Heart left ventricle (tissue), 16 donors: ENCODE measurements around the gene STRIP1. TPM values are rescaled to one million over a fixed set of nuclear protein-coding genes. Genes with fewer than 3 reads are reported as not detected.

ENCODE experiments used
- ATAC-seq, 4 donors: fragments of 200-7000 bp; cut with Tn5 transposase; one replicate each; pipeline ENCODE4 v1.9.1; 2020 to 2022; ENCODE audit warnings: moderate library complexity in 4 of 4, mild to moderate bottlenecking in 3 of 4, moderate number of reproducible peaks in 1 of 4
- DNase-seq, 5 donors: peaks; one replicate each; pipeline ENCODE4 v3.0.0-alpha.2; 2020
- H3K27ac ChIP-seq, 12 donors: fragments of 200-600 bp; sonication (generic) in 4 of 12; one replicate each; pipeline versions ENCODE4 v1.5.0 to v1.8.0; 2016 to 2022; ENCODE audit warnings: mild to moderate bottlenecking in 2 of 12
- H3K27me3 ChIP-seq, 9 donors: fragments of 200-600 bp; sonication (generic) in 2 of 9; one replicate each; pipeline versions ENCODE4 v1.5.1 to v1.8.0; 2016 to 2022; ENCODE audit warnings: mild to moderate bottlenecking in 3 of 9
- H3K36me3 ChIP-seq, 9 donors: fragments of 200-600 bp; sonication (generic) in 2 of 9; one replicate each; pipeline versions ENCODE4 v1.5.0 to v1.8.0; 2018 to 2022; ENCODE audit warnings: mild to moderate bottlenecking in 2 of 9
- H3K4me1 ChIP-seq, 12 donors: fragments of 200-600 bp; sonication (generic) in 4 of 12; one replicate each; pipeline versions ENCODE4 v1.5.0 to v1.8.0; 2016 to 2022; ENCODE audit warnings: mild to moderate bottlenecking in 3 of 12
- H3K4me3 ChIP-seq, 12 donors: fragments of 200-600 bp; sonication (generic) in 4 of 12; one replicate each; pipeline versions ENCODE4 v1.5.0 to v1.8.0; 2017 to 2022; ENCODE audit warnings: mild to moderate bottlenecking in 9 of 12, moderate library complexity in 4 of 12
- H3K9me3 ChIP-seq, 12 donors: fragments of 200-600 bp; sonication (generic) in 4 of 12; one replicate each; pipeline versions ENCODE4 v1.5.0 to v1.8.0; 2016 to 2022; ENCODE audit warnings: mild to moderate bottlenecking in 1 of 12
- CTCF ChIP-seq, 12 donors: fragments of 200-600 bp; sonication (generic) in 4 of 12; IDR thresholded peaks; one replicate each; pipeline versions ENCODE4 v1.5.0 to v1.8.0; 2018 to 2022; ENCODE audit warnings: antibody characterized with exemption in 12 of 12, mild to moderate bottlenecking in 5 of 12
- POLR2A ChIP-seq, 2 donors: fragments of 450-650 bp; IDR thresholded peaks; one replicate each; pipeline ENCODE4 v1.6.1; 2017; ENCODE audit warnings: antibody characterized with exemption in 2 of 2, mild to moderate bottlenecking in 2 of 2, moderate library complexity in 2 of 2
- WGBS, 4 donors: extraction: QIAGEN DNeasy Blood & Tissue Kit in 2 of 4; methylation state at CpG; one replicate each; pipeline versions ENCODE4 v1.1.5 to v1.1.7; 2013 to 2018; 5-methylcytosine and 5-hydroxymethylcytosine counted together
- intact Hi-C, 10 donors: fragments of 100-400 bp; cut with DNase I; formaldehyde crosslinking; loops; one replicate each; pipeline versions ENCODE4 v1.11.1 to v1.14.2; 2022
- polyA plus RNA-seq, 2 donors: library from polyadenylated mRNA; stranded (reverse); fragments of 200-250 nt; gene quantifications; one replicate each; pipeline ENCODE4 v1.2.3, GENCODE V29; 2013
- total RNA-seq, 9 donors: library from RNA; depleted of rRNA in 2 of 9; stranded (reverse); fragments of >200 nt in 2 of 9; fragmentation: NEBNext Ultra II Directional in 3 of 9; extraction: Animal tissue kit (Norgen Biotek cat#: 25700) in 3 of 9; gene quantifications; one replicate each; pipeline versions ENCODE4 v1.1.0 to v1.2.4, GENCODE V29; 2016 to 2023
- donor health status: ischemic (EF 13 %, LVEDD 7.1; RV severe dilation, severe dysfunction).
- donor health status: healthy with polysubstance abuse.
- donor health status: DM: no; HTN: yes; CAD: no.
- donor health status: DM: no; HTN: no; CAD: no.
- donor health status: ischemic (EF 25% LVEDD 6.9; RV normal size, moderate dysfunction).
- donor health status: ischemic (EF 25% LVEDD 5.7; RV mildly dilated, moderate dysfunction).
- donor health status: healthy.
- donor health status: DM: yes; HTN: yes; CAD: no.
- donor health status: ischemic (EF 35%, LVEDD 5.7; RV mildly dilated, moderate dysfunction).
- donor health status: nonischemic (EF 11% LVEDD 7.7; RV severe dilation, severe dysfunction).
- donor health status: DM: yes; HTN: yes; CAD: no.
- donor health status: PGD.
- donor health status: ischemic (EF 29% LVEDD 5.4; RV normal size, mild dysfunction).
- donor health status: nonischemic (EF 23%, LVEDD 6.1; RV moderate dilation, normal function).

Gene STRIP1
- total and polyA plus RNA-seq, 11 donors: 7.8 to 22.8 (median 19.0) TPM

- H3K4me1 ChIP-seq: peaks cover 5 to 29% (median 13%) of the 10 kb centered on the region in 12 donors
- no peak overlapping the region for H3K27ac ChIP-seq
- TF ChIP-seq POLR2A (IDR thresholded peaks at IDR 0.05) (no peak), CTCF (IDR thresholded peaks at IDR 0.05) (no peak)
- peaks cover 3 to 67% (median 58%) of the 10 kb centered on the region in 9 donors for H3K36me3 ChIP-seq
- H3K9me3 ChIP-seq: no peaks in the 10 kb centered on the region
- H3K4me3 ChIP-seq: no peak overlapping the region
- DNase-seq (no peak), ATAC-seq (no peak)
- H3K27me3 ChIP-seq: no peaks in the 10 kb centered on the region
- intact Hi-C loops: loop anchor here in 1 of 10 donors (10.0 kb wide), 1 partner anchor 367 kb away; the partner anchor contains the start of gene LAMTOR5
- 90 to 97% (median 91%) methylated on average over 3 to 5 of the region's 5 CpGs for WGBS, 4 donors
These were observed 3.8 kb downstream of the STRIP1 start for GRCh38 chr1:110038271-110038670.

GRCh38 chr1:110039641-110040040 lies 5.2 kb downstream of the STRIP1 start:
- H3K27me3 ChIP-seq: no peaks in the 10 kb centered on the region
- peaks cover 4 to 81% (median 72%) of the 10 kb centered on the region in 9 donors for H3K36me3 ChIP-seq
- 73 to 87% (median 74%) methylated on average over 3 to 4 of the region's 4 CpGs for WGBS, 4 donors
- H3K4me1 ChIP-seq: peaks cover 5 to 24% (median 12%) of the 10 kb centered on the region in 12 donors
- H3K27ac ChIP-seq: no peak overlapping the region
- no peaks in the 10 kb centered on the region for H3K9me3 ChIP-seq
- ATAC-seq (no peak), DNase-seq (no peak)
- no peak overlapping the region for H3K4me3 ChIP-seq
- intact Hi-C loops: loop anchor here in 1 of 10 donors (10.0 kb wide), 1 partner anchor 365 kb away; the partner anchor contains the start of gene LAMTOR5
- TF ChIP-seq POLR2A (IDR thresholded peaks at IDR 0.05) (no peak), CTCF (IDR thresholded peaks at IDR 0.05) (no peak)

- Histone ChIP-seq H3K4me1 (peaks cover 2 to 17% (median 9%) of the 10 kb centered on the region in 12 donors), H3K36me3 (peaks cover 4 to 90% (median 81%) of the 10 kb centered on the region in 9 donors), H3K9me3 (no peaks in the 10 kb centered on the region), H3K27me3 (no peaks in the 10 kb centered on the region), H3K27ac (no peak overlapping the region), H3K4me3 (no peak overlapping the region)
- 89 to 97% (median 93%) methylated on average over 4 of the region's 4 CpGs for WGBS, 4 donors
- intact Hi-C loops: no loop called here
- TF ChIP-seq POLR2A (IDR thresholded peaks at IDR 0.05) (no peak), CTCF (IDR thresholded peaks at IDR 0.05) (no peak)
- ATAC-seq: no peak
- DNase-seq: no peak
These were observed 6.1 kb downstream of the STRIP1 start for GRCh38 chr1:110040548-110040947.

- DNase-seq (no peak), ATAC-seq (no peak)
- Histone ChIP-seq H3K4me1 (no peaks in the 10 kb centered on the region), H3K9me3 (no peaks in the 10 kb centered on the region), H3K36me3 (peaks cover 4 to 100% (median 99%) of the 10 kb centered on the region in 9 donors), H3K27me3 (no peaks in the 10 kb centered on the region), H3K27ac (no peak overlapping the region), H3K4me3 (no peak overlapping the region)
- no peak for TF ChIP-seq CTCF (IDR thresholded peaks at IDR 0.05)
- no peak for TF ChIP-seq POLR2A (IDR thresholded peaks at IDR 0.05)
- intact Hi-C loops: no loop called here
- WGBS, 4 donors: 94 to 97% (median 96%) methylated on average over 10 of the region's 10 CpGs
These were observed 8.6 kb downstream of the STRIP1 start for GRCh38 chr1:110043016-110043415.
